H1 (cell line): ENCODE measurements around the gene COL5A1. TPM values are rescaled to one million over a fixed set of nuclear protein-coding genes. Genes with fewer than 3 reads are reported as not detected.

Experiments used
- EZH2 ChIP-seq: fragments of 200-600 bp; sonication (generic); IDR thresholded peaks from 2 replicates; pipeline ENCODE4 v1.7.1; 2012; ENCODE audit warnings: low read depth, mild to moderate bottlenecking, moderate library complexity, low read length, inconsistent platforms; ENCODE audit not compliant: severe bottlenecking
- GTF2F1 ChIP-seq: IDR thresholded peaks from 2 replicates; pipeline ENCODE4 v1.6.1; 2012; ENCODE audit warnings: low read depth, low read length, improper control_type of control experiment, borderline replicate concordance
- SUZ12 ChIP-seq: fragments of 200-600 bp; sonication (generic); IDR thresholded peaks from 2 replicates; pipeline ENCODE4 v1.6.1; 2012; ENCODE audit warnings: mild to moderate bottlenecking, inconsistent platforms, low read length, moderate library complexity, mixed read lengths
- ZNF274 ChIP-seq: IDR thresholded peaks from 2 replicates; pipeline ENCODE4 v1.7.0; 2012; ENCODE audit warnings: low read length, borderline replicate concordance; ENCODE audit errors: extremely low read depth
- polyA plus RNA-seq, 7 experiments: library from polyadenylated mRNA; depleted of rRNA in 3 of 7; stranded (reverse) in 5 of 7; unstranded in 2 of 7; fragments of >200 nt in 5 of 7; fragments of 200-250 nt in 2 of 7; gene quantifications; 1 replicate in 5 of 7; 2 replicates in 1 of 7; 4 replicates in 1 of 7; pipeline versions ENCODE4 v1.2.1 to v1.2.3, GENCODE V29; 2011 to 2013; ENCODE audit warnings: missing spikeins in 2 of 7, mixed read lengths in 2 of 7
- total RNA-seq: library from RNA; stranded (reverse); fragmentation: NEBNext Ultra II Directional; extraction: Animal tissue kit (Norgen Biotek cat#: 25700); gene quantifications from 2 replicates; pipeline ENCODE4 v1.2.1, GENCODE V29; 2021

COL5A1 gene
- total and polyA plus RNA-seq, 2 of the 8 experiments (the other 6 are each of a cell fraction or from before 2014, with no cell fraction given), result 3.8 to 12.0 TPM

DNA sequence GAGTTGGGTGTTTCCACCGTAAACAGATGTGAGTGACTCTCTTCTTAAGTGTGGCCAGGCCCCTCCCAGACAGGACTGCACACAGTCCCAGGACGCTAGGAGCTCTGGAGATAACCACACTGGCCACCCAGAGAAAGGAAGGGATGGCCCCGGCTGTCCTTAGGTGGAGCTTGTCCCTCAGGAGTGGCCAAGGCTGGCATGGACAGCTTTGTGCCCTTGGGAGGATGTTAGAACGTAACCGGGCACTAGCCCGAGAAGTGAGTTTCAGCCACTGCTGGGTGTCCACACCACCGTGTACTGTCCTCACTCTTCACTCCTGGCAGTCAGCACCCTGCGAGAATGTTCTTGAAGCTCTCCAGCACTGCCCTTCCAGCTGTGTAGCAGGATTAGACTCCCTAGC lies 203.2 kb downstream of the COL5A1 start (continued):
- TF ChIP-seq EZH2 (no peak), SUZ12 (no peak), ZNF274 (no peak), GTF2F1 (no peak)
